ENCODE data around the gene POC1B. TPM values are rescaled to one million over a fixed set of nuclear protein-coding genes. Genes with fewer than 3 reads are reported as not detected.

Gene POC1B
- total RNA-seq, 1 experiment from 2014 or later: 17.8 TPM

DNA sequence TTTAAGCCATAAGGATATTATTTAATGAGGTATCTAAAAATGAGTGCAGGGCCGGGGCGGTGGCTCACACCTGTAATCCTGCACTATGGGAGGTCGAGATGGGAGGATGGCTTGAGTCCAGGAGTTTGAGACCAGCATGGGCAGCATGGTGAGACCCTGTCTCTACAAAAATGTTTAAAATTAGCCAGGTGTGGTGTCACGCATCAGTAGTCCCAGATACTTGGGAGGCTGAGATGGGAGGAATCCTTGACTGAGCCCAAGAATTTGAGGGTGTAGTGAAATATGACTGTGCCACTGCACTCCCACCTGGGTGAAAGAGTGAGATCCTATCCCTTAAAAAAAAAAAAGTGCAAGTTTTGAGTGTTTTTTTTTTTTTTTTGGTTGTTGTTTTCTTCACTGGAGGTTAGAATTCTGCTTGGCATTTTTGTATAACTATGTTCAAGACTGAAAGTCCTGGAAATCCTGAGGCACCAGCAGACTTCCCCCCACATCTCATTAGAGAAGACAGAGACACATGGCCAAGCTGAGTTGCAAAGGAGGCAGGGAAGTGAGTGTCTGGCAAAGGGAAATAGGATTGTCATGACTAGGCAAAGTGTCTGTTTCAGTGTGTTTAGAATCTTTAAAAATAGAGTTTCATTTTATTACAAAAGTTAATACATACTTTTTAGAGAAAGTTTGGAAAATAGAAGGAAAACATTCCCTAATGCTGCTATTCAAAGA is 120.1 kb downstream of the POC1B start:
- Mint-ChIP-seq H3K4me1 (peaks cover 5% of the 10 kb centered on the region), H3K36me3 (0 out of 2 replicates have a peak, but pooled peaks cover 3% of the 10 kb centered on the region), H3K9me3 (peaks cover 9% of the 10 kb centered on the region), H3K27ac (no peak overlapping the region), H3K27me3 (ENCODE audit: low read depth) (no peaks in the 10 kb centered on the region; the same call in 1 of the 2 replicates), H3K4me3 (no peak overlapping the region)
- TF ChIP-seq HMGA2 (CRISPR knock-in tag; IDR thresholded peaks at IDR 0.05) (no peak), KAT7 (CRISPR knock-in tag; IDR thresholded peaks at IDR 0.05; ENCODE audit: borderline replicate concordance) (no peak), MLX (CRISPR knock-in tag; IDR thresholded peaks at IDR 0.05) (no peak), IRF2 (CRISPR knock-in tag; IDR thresholded peaks at IDR 0.05; ENCODE audit: borderline replicate concordance, low read depth) (no peak), EMX1 (CRISPR knock-in tag; IDR thresholded peaks at IDR 0.05) (no peak), ATF1 (CRISPR knock-in tag; IDR thresholded peaks at IDR 0.05) (no peak)
- TF ChIP-seq, protein P1, sequence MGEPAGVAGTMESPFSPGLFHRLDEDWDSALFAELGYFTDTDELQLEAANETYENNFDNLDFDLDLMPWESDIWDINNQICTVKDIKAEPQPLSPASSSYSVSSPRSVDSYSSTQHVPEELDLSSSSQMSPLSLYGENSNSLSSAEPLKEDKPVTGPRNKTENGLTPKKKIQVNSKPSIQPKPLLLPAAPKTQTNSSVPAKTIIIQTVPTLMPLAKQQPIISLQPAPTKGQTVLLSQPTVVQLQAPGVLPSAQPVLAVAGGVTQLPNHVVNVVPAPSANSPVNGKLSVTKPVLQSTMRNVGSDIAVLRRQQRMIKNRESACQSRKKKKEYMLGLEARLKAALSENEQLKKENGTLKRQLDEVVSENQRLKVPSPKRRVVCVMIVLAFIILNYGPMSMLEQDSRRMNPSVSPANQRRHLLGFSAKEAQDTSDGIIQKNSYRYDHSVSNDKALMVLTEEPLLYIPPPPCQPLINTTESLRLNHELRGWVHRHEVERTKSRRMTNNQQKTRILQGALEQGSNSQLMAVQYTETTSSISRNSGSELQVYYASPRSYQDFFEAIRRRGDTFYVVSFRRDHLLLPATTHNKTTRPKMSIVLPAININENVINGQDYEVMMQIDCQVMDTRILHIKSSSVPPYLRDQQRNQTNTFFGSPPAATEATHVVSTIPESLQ (CRISPR knock-in tag; IDR thresholded peaks at IDR 0.05): no peak
- DNase-seq (ENCODE audit: low spot score) (no peak), ATAC-seq (no peak)
- ChIA-PET POLR2A (no interaction called here), CTCF (no interaction called here)

GRCh38 chr12:89401433-89402058 is 124.3 kb downstream of the POC1B start:
- ChIA-PET POLR2A (interaction anchor here (0.7 kb wide), 1 partner anchor 669 kb away, joined by 5 read pairs; no protein-coding TSS in a partner anchor), CTCF (no interaction called here)
- Mint-ChIP-seq H3K4me3 (no peak overlapping the region), H3K27ac (no peak overlapping the region), H3K27me3 (ENCODE audit: low read depth) (no peaks in the 10 kb centered on the region), H3K36me3 (peaks cover 2% of the 10 kb centered on the region; the same call in 1 of the 2 replicates), H3K9me3 (peaks cover 13% of the 10 kb centered on the region), H3K4me1 (peaks cover 5% of the 10 kb centered on the region; the same call in 1 of the 2 replicates)
- TF ChIP-seq ZNF671 (CRISPR knock-in tag; IDR thresholded peaks at IDR 0.05): no peak
- TF ChIP-seq, protein P2, sequence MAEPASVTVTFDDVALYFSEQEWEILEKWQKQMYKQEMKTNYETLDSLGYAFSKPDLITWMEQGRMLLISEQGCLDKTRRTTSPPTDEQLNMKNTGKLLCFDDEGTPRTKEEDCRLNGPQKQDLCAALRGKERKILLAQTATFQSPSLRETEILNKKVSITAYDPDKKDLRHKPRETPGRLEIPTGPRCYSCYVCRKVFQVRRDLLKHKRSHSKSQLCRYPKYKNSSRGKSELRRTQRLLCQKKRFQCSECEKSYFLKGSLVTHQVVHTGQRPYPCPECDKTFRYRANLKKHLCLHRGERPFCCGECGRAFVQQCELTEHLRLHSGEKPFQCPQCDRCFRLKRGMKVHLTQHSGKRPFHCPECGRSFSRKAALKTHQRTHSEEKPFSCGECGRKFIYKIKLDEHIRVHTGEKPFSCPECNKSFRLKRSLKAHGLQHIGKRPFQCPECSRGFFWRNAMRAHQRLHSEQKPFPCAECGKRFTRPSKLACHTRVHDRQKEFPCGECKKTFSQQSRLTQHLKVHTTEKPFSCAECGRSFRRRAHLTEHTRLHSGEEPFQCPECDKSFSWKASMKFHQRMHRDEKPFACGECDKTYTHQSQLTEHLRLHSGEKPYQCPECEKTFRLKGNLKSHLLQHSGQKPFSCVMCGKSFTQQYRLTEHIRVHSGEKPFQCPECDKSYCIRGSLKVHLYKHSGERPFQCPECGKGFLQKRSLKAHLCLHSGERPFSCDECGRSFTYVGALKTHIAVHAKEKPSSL (CRISPR knock-in tag; conservative IDR thresholded peaks at IDR 0.05): no peak
- TF ChIP-seq TEAD1 (CRISPR knock-in tag; IDR thresholded peaks at IDR 0.05): no peak
- TF ChIP-seq ATF3 (CRISPR knock-in tag; conservative IDR thresholded peaks at IDR 0.05): no peak
- DNase-seq (ENCODE audit: low spot score) (no peak), ATAC-seq (no peak)

GRCh38 chr12:89400415-89400814 is 125.4 kb downstream of the POC1B start:
- CTCF ChIA-PET: no interaction called here
- ATAC-seq: no peak
- no peak for TF ChIP-seq USF2 (CRISPR knock-in tag; IDR thresholded peaks at IDR 0.05)
- no peak for TF ChIP-seq TCF7 (CRISPR knock-in tag; IDR thresholded peaks at IDR 0.05; ENCODE audit: low read depth)
- TF ChIP-seq CBFB (CRISPR knock-in tag; IDR thresholded peaks at IDR 0.05; ENCODE audit: low read depth): no peak
- TF ChIP-seq, protein P3, sequence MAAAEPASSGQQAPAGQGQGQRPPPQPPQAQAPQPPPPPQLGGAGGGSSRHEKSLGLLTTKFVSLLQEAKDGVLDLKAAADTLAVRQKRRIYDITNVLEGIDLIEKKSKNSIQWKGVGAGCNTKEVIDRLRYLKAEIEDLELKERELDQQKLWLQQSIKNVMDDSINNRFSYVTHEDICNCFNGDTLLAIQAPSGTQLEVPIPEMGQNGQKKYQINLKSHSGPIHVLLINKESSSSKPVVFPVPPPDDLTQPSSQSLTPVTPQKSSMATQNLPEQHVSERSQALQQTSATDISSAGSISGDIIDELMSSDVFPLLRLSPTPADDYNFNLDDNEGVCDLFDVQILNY (CRISPR knock-in tag; IDR thresholded peaks at IDR 0.05): no peak
- TF ChIP-seq NFYB (CRISPR knock-in tag; conservative IDR thresholded peaks at IDR 0.05; ENCODE audit: low read depth): no peak
- no peak for TF ChIP-seq ARID4B (CRISPR knock-in tag; IDR thresholded peaks at IDR 0.05; ENCODE audit: borderline replicate concordance)
- no peak for TF ChIP-seq GTF2I (CRISPR knock-in tag; conservative IDR thresholded peaks at IDR 0.05)
- TF ChIP-seq NFATC4 (CRISPR knock-in tag; IDR thresholded peaks at IDR 0.05): no peak

More at GRCh38 chr12:89400415-89400814, 125.4 kb downstream of the POC1B start:
- peaks cover 13% of the 10 kb centered on the region for H3K9me3 Mint-ChIP-seq
- H3K4me3 Mint-ChIP-seq: no peak overlapping the region
- H3K4me1 Mint-ChIP-seq: peaks cover 11% of the 10 kb centered on the region
- POLR2A ChIA-PET: interaction anchor here (0.7 kb wide), 1 partner anchor 667 kb away, joined by 5 read pairs; no protein-coding TSS in a partner anchor
- no peak overlapping the region for H3K27ac Mint-ChIP-seq
- DNase-seq (ENCODE audit: low spot score): no peak
- H3K27me3 Mint-ChIP-seq (ENCODE audit: low read depth): no peaks in the 10 kb centered on the region
- peaks cover 2% of the 10 kb centered on the region; the same call in 1 of the 2 replicates for H3K36me3 Mint-ChIP-seq

All from WTC11 (cell line).